ENCODE data around the gene PAQR8.
"Not testable (repeated sequence)": the region's sequence is repeated elsewhere in the genome, so short reads cannot be mapped to it uniquely, and the experiment has no call there.

The PAQR8 gene

GRCh38 chr6:52415917-52416628, 54.1 kb downstream of the PAQR8 start:
- DNase-seq, result no peak

GRCh38 chr6:52416629-52417151, 54.7 kb downstream of the PAQR8 start:
- DNase-seq, result no peak

- no peak for DNase-seq
Measured at GRCh38 chr6:52417675-52418111, 55.7 kb downstream of the PAQR8 start.

- DNase-seq, result no peak
Measured at GRCh38 chr6:52418606-52419005, 56.7 kb downstream of the PAQR8 start.

GRCh38 chr6:52419809-52420667, 58.1 kb downstream of the PAQR8 start, which contains the start of gene EFHC1:
TSS of gene EFHC1 (plus strand) at chr6:52420342. CDS start at chr6:52420411, 69 bp downstream.
- DNase-seq, result peak; percentile 92

GRCh38 chr6:52420668-52421358, 58.9 kb downstream of the PAQR8 start:
- no peak for DNase-seq

GRCh38 chr6:52422156-52422555, 60.2 kb downstream of the PAQR8 start:
- no peak for DNase-seq

GRCh38 chr6:52423448-52423847, 61.5 kb downstream of the PAQR8 start:
- DNase-seq, result no peak

GRCh38 chr6:52423971-52424381, 62.0 kb downstream of the PAQR8 start:
- DNase-seq, result no peak

- DNase-seq, result no peak
Measured at GRCh38 chr6:52424513-52424912, 62.6 kb downstream of the PAQR8 start.

GRCh38 chr6:52426667-52427066, 64.7 kb downstream of the PAQR8 start:
- DNase-seq, result no peak

- not testable (repeated sequence) for DNase-seq
Measured at GRCh38 chr6:52433294-52433693, 71.3 kb downstream of the PAQR8 start.

GRCh38 chr6:52435345-52435744, 73.4 kb downstream of the PAQR8 start:
- DNase-seq, result no peak

- DNase-seq, result no peak
Measured at GRCh38 chr6:52438926-52439325, 77.0 kb downstream of the PAQR8 start.

GRCh38 chr6:52454556-52454955, 92.6 kb downstream of the PAQR8 start:
- no peak for DNase-seq

- no peak for DNase-seq
Measured at GRCh38 chr6:52457096-52457495, 95.1 kb downstream of the PAQR8 start.
